Sigmoid colon (tissue), 4 donors: ENCODE data around the gene C5AR1.

ENCODE experiments used
- CTCF ChIP-seq, 4 experiments: fragments of 450-650 bp in 3 of 4; fragments of 200-600 bp in 1 of 4; IDR thresholded peaks; one replicate each; pipeline ENCODE4 v1.5.1; 2016 to 2019; ENCODE audit warnings: antibody characterized with exemption in 4 of 4, mild to moderate bottlenecking in 3 of 4, moderate library complexity in 2 of 4
- EP300 ChIP-seq, 4 donors: sonication (generic); formaldehyde crosslinking; IDR thresholded peaks; one replicate each; pipeline ENCODE4 v1.6.1; 2017; ENCODE audit warnings: antibody characterized with exemption in 4 of 4
- POLR2A ChIP-seq, 2 donors: fragments of 450-650 bp; IDR thresholded peaks; one replicate each; pipeline ENCODE4 v1.6.1; 2016; ENCODE audit warnings: antibody characterized with exemption in 2 of 2, mild to moderate bottlenecking in 2 of 2, moderate library complexity in 2 of 2
- POLR2AphosphoS5 ChIP-seq, 4 donors: sonication (generic); formaldehyde crosslinking; IDR thresholded peaks; one replicate each; pipeline ENCODE4 v1.6.1; 2017; ENCODE audit warnings: antibody characterized with exemption in 4 of 4

DNA sequence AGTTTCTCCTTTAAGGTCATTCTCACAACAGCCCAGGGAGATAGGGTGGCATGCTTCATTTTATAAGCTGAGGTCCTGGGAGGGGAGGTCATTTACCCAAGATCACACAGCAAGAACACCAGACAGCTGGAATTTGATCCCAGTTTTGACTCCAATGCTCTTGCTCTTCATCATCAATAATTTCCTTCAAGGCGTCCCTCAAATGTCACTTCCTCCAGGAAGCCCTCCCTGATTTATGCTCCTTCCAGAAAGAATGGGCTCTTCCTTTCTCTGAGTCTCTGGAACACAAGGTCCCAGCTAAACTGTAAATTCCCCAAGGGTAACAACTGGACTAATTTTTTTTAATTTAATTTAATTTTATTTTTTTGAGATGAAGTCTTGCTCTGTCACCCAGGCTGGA is 34.8 kb downstream of the C5AR1 start:
- no peak for TF ChIP-seq CTCF (IDR thresholded peaks at IDR 0.05)
- TF ChIP-seq POLR2A (IDR thresholded peaks at IDR 0.05), result no peak
- no peak for TF ChIP-seq EP300 (IDR thresholded peaks at IDR 0.05)
- no peak for TF ChIP-seq POLR2AphosphoS5 (IDR thresholded peaks at IDR 0.05)
